Activated T-helper 2 cell treated with anti-CD3 and anti-CD28 coated beads, Interferon-gamma antibody, Interleukin-2, Interleukin-4, amounts not matched to agents 10 μg/mL and 5 μg/mL and 100 μg/mL, durations not matched to agents 14 hours and 24 hours and 36 hours (primary cell): ENCODE measurements around the gene CDC34. TPM values are rescaled to one million over a fixed set of nuclear protein-coding genes. Genes with fewer than 3 reads are reported as not detected.
A peak's percentile ranks its signal among the peaks of the same experiment; 100 is the strongest.

Source experiments
- DNase-seq: peaks from one replicate; pipeline ENCODE4 v3.0.0; 2021; ENCODE audit warnings: low spot score
- H3K27ac Mint-ChIP-seq: one replicate; pipeline ENCODE4 v1.8.0; 2021; ENCODE audit warnings: mixed read lengths
- H3K27me3 Mint-ChIP-seq: one replicate; pipeline ENCODE4 v1.8.0; 2021; ENCODE audit warnings: low read depth, mixed read lengths
- H3K36me3 Mint-ChIP-seq: one replicate; pipeline ENCODE4 v1.8.0; 2021; ENCODE audit warnings: low read depth, mixed read lengths
- H3K4me1 Mint-ChIP-seq: one replicate; pipeline ENCODE4 v1.8.0; 2021; ENCODE audit warnings: low read depth, mixed read lengths
- H3K4me3 Mint-ChIP-seq: one replicate; pipeline ENCODE4 v1.8.0; 2021; ENCODE audit warnings: low read depth, mild to moderate bottlenecking, moderate library complexity, mixed read lengths
- H3K9me3 Mint-ChIP-seq: one replicate; pipeline ENCODE4 v1.8.0; 2021; ENCODE audit warnings: mixed read lengths
- intact Hi-C: fragments of 100-400 bp; cut with micrococcal nuclease; formaldehyde crosslinking; loops from one replicate; pipeline ENCODE4 v1.15.1; 2023
- total RNA-seq: library from RNA; stranded (reverse); gene quantifications from 2 replicates; pipeline ENCODE4 v1.2.3, GENCODE V29; 2022

Gene CDC34
- total RNA-seq, 1 donor from 2014 or later: 53.7 TPM

GRCh38 chr19:570937-571565 is 39.5 kb downstream of the CDC34 start:
- Mint-ChIP-seq H3K4me1 (peaks cover 22% of the 10 kb centered on the region), H3K9me3 (no peaks in the 10 kb centered on the region), H3K4me3 (peak overlapping the region; percentile 84), H3K27me3 (no peaks in the 10 kb centered on the region), H3K36me3 (peaks cover 7% of the 10 kb centered on the region), H3K27ac (peak overlapping the region; percentile 94)
- DNase-seq: peak; percentile 54
- intact Hi-C loops: loop anchor here (2.0 kb wide), 1 partner anchor 226 kb away; the partner anchor contains the start of gene PTBP1

DNA sequence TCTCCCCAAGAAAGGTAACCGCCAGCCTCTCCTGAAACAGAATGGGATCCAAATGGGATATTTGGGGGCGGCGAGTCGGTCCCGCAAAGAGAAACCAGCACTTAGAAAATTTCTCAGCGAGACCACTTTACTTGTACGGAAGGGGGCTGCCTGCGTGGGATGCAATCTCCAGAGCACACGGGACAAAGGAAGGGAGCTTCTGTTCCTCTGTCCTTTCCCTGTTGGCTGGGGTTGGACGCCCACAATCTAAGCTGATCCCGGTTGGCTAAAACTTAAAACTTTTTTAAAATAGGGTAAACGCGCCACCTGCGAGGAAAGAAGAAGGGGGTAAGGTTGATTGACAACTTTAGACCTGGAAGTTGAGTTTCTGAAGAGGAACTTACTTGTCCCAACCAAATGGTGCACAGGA is 40.0 kb downstream of the CDC34 start:
- intact Hi-C loops: loop anchor here (2.0 kb wide), 1 partner anchor 225 kb away; the partner anchor contains the start of gene PTBP1
- H3K27me3 Mint-ChIP-seq: no peaks in the 10 kb centered on the region
- H3K9me3 Mint-ChIP-seq: no peaks in the 10 kb centered on the region
- peaks cover 7% of the 10 kb centered on the region for H3K36me3 Mint-ChIP-seq
- H3K4me1 Mint-ChIP-seq: peaks cover 22% of the 10 kb centered on the region
- peak overlapping the region; percentile 94 for H3K27ac Mint-ChIP-seq
- DNase-seq: no peak
- peak overlapping the region; percentile 84 for H3K4me3 Mint-ChIP-seq

DNA sequence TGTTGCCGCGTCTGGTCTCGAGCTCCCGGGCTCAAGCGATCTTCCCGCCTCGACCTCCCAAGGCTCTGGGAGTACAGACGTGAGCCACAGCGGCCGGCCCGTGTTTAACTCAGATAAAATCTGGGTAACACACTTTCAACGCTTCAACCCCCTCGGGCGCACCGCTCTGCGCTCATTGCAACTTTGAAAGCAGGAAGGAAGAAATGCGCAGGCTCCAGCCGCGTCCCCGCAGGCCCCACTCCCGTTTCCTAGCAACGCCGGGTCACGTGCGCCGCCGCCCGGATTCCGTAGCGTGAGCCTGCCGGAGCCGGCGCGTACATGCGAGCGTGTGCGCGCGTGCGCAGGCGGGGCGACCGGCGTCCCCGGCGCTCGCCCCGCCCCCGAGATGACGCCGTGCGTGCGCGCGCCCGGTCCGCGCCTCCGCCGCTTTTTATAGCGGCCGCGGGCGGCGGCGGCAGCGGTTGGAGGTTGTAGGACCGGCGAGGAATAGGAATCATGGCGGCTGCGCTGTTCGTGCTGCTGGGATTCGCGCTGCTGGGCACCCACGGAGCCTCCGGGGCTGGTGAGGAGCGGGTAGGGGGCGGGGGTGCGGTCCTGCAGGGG is 40.7 kb downstream of the CDC34 start, which contains the start of gene BSG:
Gene BSG (plus strand): TSS at position 457 of the 603 bp plus-strand sequence. CDS start 39 bp downstream, at position 496.
- peak; percentile 99 for DNase-seq
- Mint-ChIP-seq H3K27me3 (no peaks in the 10 kb centered on the region), H3K4me3 (peak within 1 kb of the TSS; percentile 86)

DNA sequence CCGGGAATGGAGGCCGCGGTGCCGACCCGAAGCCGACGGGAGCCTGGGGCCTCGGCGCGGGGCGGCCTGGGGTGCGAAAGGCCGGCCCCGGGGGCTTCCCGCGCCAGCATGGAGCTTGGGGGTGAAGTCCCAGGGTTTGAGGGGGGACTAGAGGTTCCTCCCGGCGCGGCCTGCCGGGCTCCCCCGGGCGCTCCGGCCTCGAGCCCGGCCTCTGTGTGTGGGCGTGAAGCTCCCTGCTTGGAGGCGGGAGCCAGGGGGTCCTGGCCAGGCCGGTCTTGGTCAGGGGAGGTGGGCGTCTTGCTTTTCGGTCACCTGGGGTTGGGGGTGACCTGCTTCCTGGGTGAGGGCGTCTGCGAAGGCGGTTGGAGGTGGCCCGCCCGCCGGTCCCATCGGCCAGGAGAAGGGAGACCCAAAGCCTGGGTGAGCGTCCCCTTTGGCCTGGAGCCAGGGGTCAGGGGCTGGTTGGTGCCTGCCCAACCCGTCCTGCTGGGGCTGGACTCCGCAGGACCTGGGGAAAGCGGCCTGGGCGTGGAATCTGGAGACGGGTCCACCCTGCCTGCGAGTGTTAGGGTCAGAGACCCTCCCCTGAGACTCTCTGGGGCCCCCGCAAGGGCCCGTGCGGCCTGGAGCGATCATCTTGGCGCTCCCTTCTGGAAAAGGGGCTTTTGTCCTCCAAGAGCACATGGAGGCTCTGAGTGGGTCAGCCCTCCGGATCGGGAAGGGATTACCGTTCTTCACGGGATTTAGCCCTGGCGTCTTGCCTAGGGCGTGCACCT is 41.4 kb downstream of the CDC34 start:
- H3K27ac Mint-ChIP-seq: peak overlapping the region; percentile 49
- H3K4me3 Mint-ChIP-seq: peak overlapping the region; percentile 86
- H3K36me3 Mint-ChIP-seq: peaks cover 7% of the 10 kb centered on the region
- H3K9me3 Mint-ChIP-seq: no peaks in the 10 kb centered on the region
- intact Hi-C loops: loop anchor here (1.0 to 2.0 kb wide), 5 partner anchors 37 to 88 kb away; partner anchors contain the start of genes CDC34, POLRMT and TPGS1
- no peak for DNase-seq
- no peaks in the 10 kb centered on the region for H3K27me3 Mint-ChIP-seq
- H3K4me1 Mint-ChIP-seq: peaks cover 24% of the 10 kb centered on the region

More for the DNA sequence above, 40.7 kb downstream of the CDC34 start, which contains the start of gene BSG:
- H3K27ac Mint-ChIP-seq: peak within 1 kb of the TSS; percentile 94
- peaks cover 7% of the 10 kb centered on the region for H3K36me3 Mint-ChIP-seq
- peaks cover 24% of the 10 kb centered on the region for H3K4me1 Mint-ChIP-seq
- intact Hi-C loops: loop anchor here (1.0 to 2.0 kb wide), 4 partner anchors 38 to 65 kb away; partner anchors contain the start of genes CDC34, POLRMT and TPGS1
- no peaks in the 10 kb centered on the region for H3K9me3 Mint-ChIP-seq

GRCh38 chr19:573519-573825 is 41.9 kb downstream of the CDC34 start:
- no peaks in the 10 kb centered on the region for H3K9me3 Mint-ChIP-seq
- intact Hi-C loops: loop anchor here (1.0 to 2.0 kb wide), 4 partner anchors 43 to 88 kb away; partner anchors contain the start of genes CDC34, POLRMT and TPGS1
- peak overlapping the region; percentile 86 for H3K4me3 Mint-ChIP-seq
- DNase-seq: no peak
- H3K36me3 Mint-ChIP-seq: peaks cover 7% of the 10 kb centered on the region
- no peaks in the 10 kb centered on the region for H3K27me3 Mint-ChIP-seq
- peak overlapping the region; percentile 49 for H3K27ac Mint-ChIP-seq
- H3K4me1 Mint-ChIP-seq: peaks cover 24% of the 10 kb centered on the region

DNA sequence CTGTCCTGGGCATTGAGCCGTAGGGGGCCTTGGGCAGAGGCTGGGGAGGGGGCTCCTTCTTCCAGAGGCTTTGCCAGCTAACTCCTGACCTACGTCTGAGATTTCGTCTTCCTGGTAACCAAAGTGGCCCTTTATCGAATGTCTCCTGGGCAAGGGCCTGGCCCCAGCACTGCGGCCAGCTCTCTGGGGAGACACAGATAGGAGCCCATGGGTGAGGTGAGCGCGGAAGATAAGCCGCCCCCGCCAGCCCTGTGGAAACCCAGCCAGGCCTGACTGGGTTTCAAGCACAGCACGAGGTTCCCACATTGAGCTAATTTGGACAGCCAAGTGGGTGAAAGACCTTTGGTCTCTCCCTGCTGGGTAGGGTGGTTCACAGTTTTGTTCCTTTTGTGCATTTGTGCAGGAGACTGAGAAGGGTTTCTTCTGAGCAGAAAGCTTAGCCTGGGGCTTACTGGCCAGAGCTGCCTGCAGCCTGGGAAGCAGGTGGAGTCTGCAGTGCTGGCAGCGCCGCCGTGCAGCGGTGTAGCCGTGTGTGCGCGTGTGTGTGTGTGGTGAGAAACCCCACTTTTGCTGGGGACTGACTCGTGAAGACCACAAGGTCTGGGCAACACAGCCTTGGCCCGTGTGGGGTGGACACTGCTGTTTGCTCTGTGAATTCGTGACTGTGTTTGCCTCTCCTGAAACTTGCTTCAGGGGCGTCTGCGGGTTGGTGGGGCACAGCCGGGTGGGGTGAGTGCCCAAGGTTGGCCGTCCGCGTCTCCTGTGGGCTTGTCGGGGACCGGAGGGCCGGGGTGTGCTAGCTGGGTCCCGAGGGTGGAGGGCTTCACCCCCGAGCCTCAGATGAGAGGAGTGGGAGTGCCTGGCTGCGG is 43.3 kb downstream of the CDC34 start:
- Mint-ChIP-seq H3K9me3 (no peaks in the 10 kb centered on the region), H3K27me3 (no peaks in the 10 kb centered on the region), H3K27ac (no peak overlapping the region), H3K4me1 (peaks cover 23% of the 10 kb centered on the region), H3K36me3 (peaks cover 8% of the 10 kb centered on the region), H3K4me3 (peak overlapping the region; percentile 60)
- intact Hi-C loops: no loop called here
- DNase-seq: no peak

GRCh38 chr19:575527-576506 is 44.3 kb downstream of the CDC34 start:
- H3K4me3 Mint-ChIP-seq: no peak overlapping the region
- DNase-seq: no peak
- peaks cover 14% of the 10 kb centered on the region for H3K36me3 Mint-ChIP-seq
- H3K4me1 Mint-ChIP-seq: peaks cover 23% of the 10 kb centered on the region
- H3K27ac Mint-ChIP-seq: no peak overlapping the region
- no peaks in the 10 kb centered on the region for H3K9me3 Mint-ChIP-seq
- intact Hi-C loops: no loop called here
- H3K27me3 Mint-ChIP-seq: no peaks in the 10 kb centered on the region

GRCh38 chr19:576768-577438 is 45.3 kb downstream of the CDC34 start:
- H3K4me3 Mint-ChIP-seq: no peak overlapping the region
- H3K36me3 Mint-ChIP-seq: peaks cover 14% of the 10 kb centered on the region
- H3K9me3 Mint-ChIP-seq: no peaks in the 10 kb centered on the region
- DNase-seq: no peak
- no peaks in the 10 kb centered on the region for H3K27me3 Mint-ChIP-seq
- peaks cover 14% of the 10 kb centered on the region for H3K4me1 Mint-ChIP-seq
- intact Hi-C loops: no loop called here
- no peak overlapping the region for H3K27ac Mint-ChIP-seq

GRCh38 chr19:577439-578392 is 46.2 kb downstream of the CDC34 start:
- Mint-ChIP-seq H3K36me3 (peaks cover 14% of the 10 kb centered on the region), H3K9me3 (no peaks in the 10 kb centered on the region), H3K4me3 (no peak overlapping the region), H3K27me3 (no peaks in the 10 kb centered on the region), H3K27ac (no peak overlapping the region), H3K4me1 (peaks cover 13% of the 10 kb centered on the region)
- DNase-seq: no peak
- intact Hi-C loops: no loop called here

DNA sequence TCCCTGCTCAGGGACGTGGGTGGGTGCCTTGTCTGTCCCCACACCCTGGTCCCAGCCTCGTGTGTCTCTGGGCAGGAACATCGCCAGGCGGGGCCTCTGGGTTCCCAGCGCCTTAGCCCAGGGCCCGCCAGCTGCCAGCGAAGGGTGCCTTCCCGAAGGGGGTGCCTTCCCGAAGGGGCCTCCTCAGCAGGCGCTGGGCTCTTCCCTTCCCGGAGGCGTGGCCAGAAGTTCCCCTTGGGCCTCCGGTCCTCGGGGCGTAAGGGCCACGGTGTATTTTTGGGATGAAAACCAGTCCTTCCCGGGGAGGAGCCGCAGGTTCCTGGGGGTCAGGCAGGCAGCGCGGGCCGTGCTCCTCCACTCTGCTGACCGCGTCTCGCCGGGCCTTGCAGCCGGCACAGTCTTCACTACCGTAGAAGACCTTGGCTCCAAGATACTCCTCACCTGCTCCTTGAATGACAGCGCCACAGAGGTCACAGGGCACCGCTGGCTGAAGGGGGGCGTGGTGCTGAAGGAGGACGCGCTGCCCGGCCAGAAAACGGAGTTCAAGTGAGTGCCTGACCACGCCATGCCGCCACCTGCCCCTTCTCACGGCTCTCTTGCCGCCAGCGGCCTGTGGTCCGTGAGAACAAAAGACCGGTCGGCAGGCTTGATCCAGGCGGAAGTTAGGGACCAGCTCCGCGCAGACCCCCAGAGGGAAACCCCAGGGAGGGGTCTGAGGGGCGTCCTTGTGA is 47.7 kb downstream of the CDC34 start:
- peaks cover 10% of the 10 kb centered on the region for H3K4me1 Mint-ChIP-seq
- intact Hi-C loops: no loop called here
- H3K9me3 Mint-ChIP-seq: no peaks in the 10 kb centered on the region
- H3K4me3 Mint-ChIP-seq: no peak overlapping the region
- no peaks in the 10 kb centered on the region for H3K27me3 Mint-ChIP-seq
- no peak for DNase-seq
- peaks cover 16% of the 10 kb centered on the region for H3K36me3 Mint-ChIP-seq
- H3K27ac Mint-ChIP-seq: no peak overlapping the region
